ENCODE results near the gene COX17. TPM values are rescaled to one million over a fixed set of nuclear protein-coding genes. Genes with fewer than 3 reads are reported as not detected.

Gene COX17
- total RNA-seq, 1 experiment from 2014 or later = 103 TPM

DNA sequence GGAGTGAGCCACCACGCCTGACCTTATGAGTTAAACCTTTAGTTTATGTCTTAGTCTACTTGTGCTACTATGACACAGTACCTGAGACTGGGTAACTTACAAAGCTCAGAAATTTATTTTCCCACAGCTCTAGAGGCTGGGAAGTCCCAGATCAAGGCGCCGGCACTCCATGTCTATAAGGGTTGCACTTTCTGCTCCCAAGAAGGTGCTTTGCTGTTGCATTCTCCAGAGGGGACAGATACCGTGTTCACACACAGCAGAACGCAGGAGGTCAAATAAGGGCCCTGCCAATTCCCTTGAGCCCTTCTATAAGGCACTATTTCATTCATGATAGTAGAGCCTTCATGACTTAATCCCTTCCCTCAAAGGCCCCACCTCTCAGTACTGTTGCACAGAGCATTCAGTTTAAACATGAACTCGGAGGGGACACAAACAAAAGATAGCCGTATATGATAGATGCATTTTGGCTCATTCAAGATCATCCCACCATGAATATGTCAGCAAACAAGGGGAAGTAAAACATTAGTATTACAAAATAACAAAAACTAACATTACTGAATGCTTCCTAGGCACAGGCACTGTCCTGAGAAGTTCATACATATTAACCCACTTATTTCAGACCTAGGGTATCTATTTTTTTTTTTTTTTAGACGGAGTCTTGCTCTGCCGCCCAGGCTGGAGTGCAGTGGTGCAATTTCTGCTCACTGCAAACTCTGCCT is 53.0 kb downstream of the COX17 start:
- DNase-seq (ENCODE audit: low read depth) = no peak

DNA sequence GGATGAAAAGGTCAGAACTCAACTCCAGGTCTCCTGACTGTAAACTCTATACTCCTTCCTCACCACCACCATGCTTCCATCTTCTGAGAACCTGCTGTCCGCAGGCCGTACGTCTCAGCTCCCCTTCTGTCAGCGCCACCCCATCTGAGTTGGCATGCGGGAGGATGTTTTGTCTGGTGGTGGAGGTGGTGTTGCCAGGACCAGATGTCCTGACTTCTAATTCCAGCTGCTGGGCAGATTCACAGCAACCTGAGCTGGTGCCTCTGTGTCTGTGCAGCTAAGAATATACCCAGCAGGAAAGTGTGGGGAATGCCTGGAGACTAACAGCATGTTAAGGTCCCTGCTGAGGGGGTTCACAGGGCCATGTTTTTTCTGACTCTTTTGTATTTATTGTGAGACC is 56.3 kb downstream of the COX17 start:
- DNase-seq (ENCODE audit: low read depth) = no peak

Other genes starting within 250 kb of the COX17 start
- gene TMEM39A, start 213.8 kb downstream of the COX17 start, total RNA-seq (2014; rRNA removed; shearing (Covaris generic)) = 80.8 and 112 TPM in 2 replicates
- 15.6 and 21.4 TPM in 2 replicates for gene POGLUT1, start 208.4 kb downstream of the COX17 start, total RNA-seq (2014; rRNA removed; shearing (Covaris generic))
- gene TIMMDC1, start 178.9 kb downstream of the COX17 start, total RNA-seq (2014; rRNA removed; shearing (Covaris generic)) = 94.8 and 141 TPM in 2 replicates
- not detected in 2 replicates for gene CD80, start 117.8 kb downstream of the COX17 start, total RNA-seq (2014; rRNA removed; shearing (Covaris generic))
- 1.0 and 1.1 TPM in 2 replicates for gene ADPRH, start 97.9 kb downstream of the COX17 start, total RNA-seq (2014; rRNA removed; shearing (Covaris generic))
- gene PLA1A, start 79.5 kb downstream of the COX17 start, total RNA-seq (2014; rRNA removed; shearing (Covaris generic)) = not detected in 2 replicates
- gene POPDC2, start 16.8 kb downstream of the COX17 start, total RNA-seq (2014; rRNA removed; shearing (Covaris generic)) = 0.12 TPM in 1 of 2 replicates, not detected in the other
- gene CFAP91, start 25.6 kb upstream of the COX17 start, total RNA-seq (2014; rRNA removed; shearing (Covaris generic)) = 1.6 and 3.3 TPM in 2 replicates
- not detected in 2 replicates for gene NR1I2, start 104.7 kb upstream of the COX17 start, total RNA-seq (2014; rRNA removed; shearing (Covaris generic))

Data from M059J (cell line).